Glutamatergic neuron (in vitro differentiated cells): ENCODE measurements around the gene MRAP. TPM values are rescaled to one million over a fixed set of nuclear protein-coding genes. Genes with fewer than 3 reads are reported as not detected.

ENCODE experiments used
- DNase-seq: peaks from one replicate; pipeline ENCODE4 v3.0.0; 2022
- H3K27ac Mint-ChIP-seq: one replicate; pipeline ENCODE4 v1.8.0; 2020; ENCODE audit warnings: mild to moderate bottlenecking, mixed read lengths, inconsistent platforms; ENCODE audit not compliant: unreplicated experiment
- H3K27me3 Mint-ChIP-seq: one replicate; pipeline ENCODE4 v1.8.0; 2020; ENCODE audit warnings: mild to moderate bottlenecking, moderate library complexity, mixed read lengths, inconsistent platforms; ENCODE audit not compliant: unreplicated experiment
- H3K36me3 Mint-ChIP-seq: one replicate; pipeline ENCODE4 v1.8.0; 2020; ENCODE audit warnings: mild to moderate bottlenecking, mixed read lengths, inconsistent platforms; ENCODE audit not compliant: unreplicated experiment
- H3K4me1 Mint-ChIP-seq: one replicate; pipeline ENCODE4 v1.8.0; 2020; ENCODE audit warnings: mild to moderate bottlenecking, low read depth, mixed read lengths, inconsistent platforms; ENCODE audit not compliant: unreplicated experiment
- H3K4me3 Mint-ChIP-seq: one replicate; pipeline ENCODE4 v1.8.0; 2020; ENCODE audit warnings: mild to moderate bottlenecking, mixed read lengths, inconsistent platforms; ENCODE audit not compliant: unreplicated experiment
- H3K9me3 Mint-ChIP-seq: one replicate; pipeline ENCODE4 v1.8.0; 2020; ENCODE audit warnings: mild to moderate bottlenecking, moderate library complexity, mixed read lengths, inconsistent platforms; ENCODE audit not compliant: unreplicated experiment
- total RNA-seq: library from RNA; stranded (reverse); fragmentation: NEBNext Ultra II Directional; extraction: Animal tissue kit (Norgen Biotek cat#: 25700); gene quantifications from one replicate; pipeline ENCODE4 v1.2.1, GENCODE V29; 2021; ENCODE audit not compliant: unreplicated experiment
- TF ChIP-seq, protein P1 (sequence below): fragments of 200-600 bp; sonication (generic); IDR thresholded peaks from one replicate; pipeline ENCODE4 v1.5.0; 2021; ENCODE audit not compliant: partially characterized antibody, unreplicated experiment

MRAP gene
- total RNA-seq, 1 donor from 2014 or later: not detected

DNA sequence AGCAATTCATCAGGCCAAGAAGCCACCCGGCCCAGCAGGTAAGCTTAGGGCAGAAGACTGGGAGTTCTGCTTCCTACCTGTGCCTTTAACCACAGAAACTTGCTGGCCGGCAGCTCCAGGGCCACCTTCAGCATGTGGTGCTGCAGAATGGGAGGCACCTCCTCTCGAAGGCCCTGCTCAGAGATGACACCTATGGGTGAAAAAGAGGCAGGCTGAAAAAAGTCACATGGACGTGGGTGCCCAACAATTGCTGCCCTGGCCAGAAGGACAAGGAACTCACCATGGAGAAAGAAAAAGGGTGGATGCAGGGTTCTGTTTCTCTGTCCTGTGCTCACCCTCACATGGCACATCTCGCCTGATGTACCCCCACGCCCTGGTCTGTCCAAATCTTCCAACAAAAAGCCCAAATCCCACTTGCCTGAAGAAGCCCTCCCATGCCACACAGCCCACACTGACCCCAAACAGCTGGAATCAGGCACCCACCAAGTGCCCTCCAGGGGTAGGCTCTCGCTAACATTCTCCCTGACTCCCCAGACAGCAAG, 61.1 kb downstream of the MRAP start:
- Mint-ChIP-seq H3K36me3 (peaks cover 8% of the 10 kb centered on the region), H3K4me1 (peaks cover 5% of the 10 kb centered on the region), H3K27me3 (no peaks in the 10 kb centered on the region), H3K27ac (no peak overlapping the region), H3K4me3 (no peak overlapping the region), H3K9me3 (no peaks in the 10 kb centered on the region)
- TF ChIP-seq, protein P1, sequence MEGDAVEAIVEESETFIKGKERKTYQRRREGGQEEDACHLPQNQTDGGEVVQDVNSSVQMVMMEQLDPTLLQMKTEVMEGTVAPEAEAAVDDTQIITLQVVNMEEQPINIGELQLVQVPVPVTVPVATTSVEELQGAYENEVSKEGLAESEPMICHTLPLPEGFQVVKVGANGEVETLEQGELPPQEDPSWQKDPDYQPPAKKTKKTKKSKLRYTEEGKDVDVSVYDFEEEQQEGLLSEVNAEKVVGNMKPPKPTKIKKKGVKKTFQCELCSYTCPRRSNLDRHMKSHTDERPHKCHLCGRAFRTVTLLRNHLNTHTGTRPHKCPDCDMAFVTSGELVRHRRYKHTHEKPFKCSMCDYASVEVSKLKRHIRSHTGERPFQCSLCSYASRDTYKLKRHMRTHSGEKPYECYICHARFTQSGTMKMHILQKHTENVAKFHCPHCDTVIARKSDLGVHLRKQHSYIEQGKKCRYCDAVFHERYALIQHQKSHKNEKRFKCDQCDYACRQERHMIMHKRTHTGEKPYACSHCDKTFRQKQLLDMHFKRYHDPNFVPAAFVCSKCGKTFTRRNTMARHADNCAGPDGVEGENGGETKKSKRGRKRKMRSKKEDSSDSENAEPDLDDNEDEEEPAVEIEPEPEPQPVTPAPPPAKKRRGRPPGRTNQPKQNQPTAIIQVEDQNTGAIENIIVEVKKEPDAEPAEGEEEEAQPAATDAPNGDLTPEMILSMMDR: no peak
- no peak for DNase-seq

DNA sequence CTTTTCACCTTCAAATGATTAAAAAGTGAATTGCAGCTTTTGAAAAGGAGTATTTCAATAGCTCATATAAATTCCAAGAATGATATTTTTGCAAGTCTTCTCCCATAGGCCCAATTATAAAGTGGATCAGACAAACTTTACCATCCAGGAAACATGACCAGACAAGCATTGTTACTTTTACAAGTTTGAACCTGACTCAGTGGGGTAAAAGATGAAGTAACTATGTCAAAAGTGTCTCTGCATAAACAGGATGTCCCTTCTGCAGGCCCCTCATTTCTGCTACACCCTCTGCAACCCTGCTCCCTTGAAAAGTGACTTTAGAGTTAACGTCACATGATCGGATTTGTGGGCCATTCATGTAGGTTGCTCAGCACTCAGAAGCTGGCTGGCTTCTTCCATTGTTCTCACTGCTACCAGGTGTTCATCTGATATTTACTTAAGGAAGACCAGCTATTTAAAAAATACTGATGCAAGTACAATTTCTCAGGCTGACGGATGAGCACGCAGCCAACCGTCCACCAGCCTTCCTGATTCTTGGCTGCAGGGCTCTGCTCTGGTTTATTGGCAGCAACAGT, 61.8 kb downstream of the MRAP start:
- Mint-ChIP-seq H3K27ac (no peak overlapping the region), H3K9me3 (no peaks in the 10 kb centered on the region), H3K4me3 (no peak overlapping the region), H3K27me3 (no peaks in the 10 kb centered on the region), H3K36me3 (peaks cover 8% of the 10 kb centered on the region), H3K4me1 (peaks cover 7% of the 10 kb centered on the region)
- TF ChIP-seq, protein P1: no peak
- DNase-seq: no peak

Other genes with a start within 250 kb of the MRAP start
- 12.6 TPM for gene MIS18A, start 19.8 kb upstream of the MRAP start, total RNA-seq
- 15.5 TPM for gene URB1, start 94.2 kb downstream of the MRAP start, total RNA-seq
- 2.5 TPM for gene EVA1C, start 113.9 kb downstream of the MRAP start, total RNA-seq